H9 (cell line): ENCODE data around the gene EFNB1. TPM values are rescaled to one million over a fixed set of nuclear protein-coding genes. Genes with fewer than 3 reads are reported as not detected.

Source experiments
- DNase-seq: peaks from one replicate; pipeline ENCODE4 v3.0.0-alpha.2; 2017
- H2AFZ ChIP-seq: one replicate; pipeline ENCODE4 v1.6.1; 2013; ENCODE audit warnings: mild to moderate bottlenecking, low read length, control low read depth, moderate library complexity
- H2AK5ac ChIP-seq: 2 replicates; pipeline ENCODE4 v1.6.1; 2013; ENCODE audit warnings: low read length, control low read depth, mixed read lengths; ENCODE audit not compliant: insufficient read length
- H2BK120ac ChIP-seq: one replicate; pipeline ENCODE4 v1.6.1; 2013; ENCODE audit warnings: low read depth, mild to moderate bottlenecking, low read length, control low read depth, inconsistent platforms; ENCODE audit not compliant: poor library complexity, severe bottlenecking
- H2BK12ac ChIP-seq: 2 replicates; pipeline ENCODE4 v1.6.1; 2013; ENCODE audit warnings: low read length, control low read depth, mixed read lengths, low read depth; ENCODE audit not compliant: insufficient read length
- H2BK15ac ChIP-seq: 2 replicates; pipeline ENCODE4 v1.6.1; 2013; ENCODE audit warnings: low read depth, low read length, control low read depth
- H2BK20ac ChIP-seq: one replicate; pipeline ENCODE4 v1.6.1; 2013; ENCODE audit warnings: low read depth, mild to moderate bottlenecking, low read length, control low read depth, inconsistent platforms; ENCODE audit not compliant: poor library complexity, severe bottlenecking
- H2BK5ac ChIP-seq: 2 replicates; pipeline ENCODE4 v1.6.1; 2013; ENCODE audit warnings: low read length, control low read depth, mixed read lengths; ENCODE audit not compliant: insufficient read length
- H3K14ac ChIP-seq: 2 replicates; pipeline ENCODE4 v1.6.1; 2013; ENCODE audit warnings: low read length, control low read depth; ENCODE audit not compliant: insufficient read depth
- H3K18ac ChIP-seq: 2 replicates; pipeline ENCODE4 v1.6.1; 2013; ENCODE audit warnings: low read depth, mild to moderate bottlenecking, mixed read lengths, low read length, control low read depth; ENCODE audit not compliant: insufficient read length
- H3K23ac ChIP-seq: 2 replicates; pipeline ENCODE4 v1.6.1; 2013; ENCODE audit warnings: low read length, control low read depth, mixed read lengths, low read depth; ENCODE audit not compliant: insufficient read length
- H3K23me2 ChIP-seq: 2 replicates; pipeline ENCODE4 v1.6.1; 2013; ENCODE audit warnings: low read depth, mild to moderate bottlenecking, mixed read lengths, low read length, control low read depth; ENCODE audit not compliant: insufficient read length, poor library complexity, severe bottlenecking
- H3K27ac ChIP-seq: 2 replicates; pipeline ENCODE4 v1.5.1; 2013; ENCODE audit warnings: low read length, control low read depth, mixed read lengths, low read depth; ENCODE audit not compliant: insufficient read length
- H3K27me3 ChIP-seq: 2 replicates; pipeline ENCODE4 v1.6.1; 2013; ENCODE audit warnings: low read length, control low read depth, inconsistent platforms; ENCODE audit not compliant: insufficient read depth
- H3K4ac ChIP-seq: 2 replicates; pipeline ENCODE4 v1.6.1; 2013; ENCODE audit warnings: low read depth, mild to moderate bottlenecking, control low read depth, inconsistent platforms, low read length, moderate library complexity
- H3K4me1 ChIP-seq: 2 replicates; pipeline ENCODE4 v1.6.1; 2013; ENCODE audit warnings: low read length, control low read depth, inconsistent platforms; ENCODE audit not compliant: insufficient read depth
- H3K4me2 ChIP-seq: 2 replicates; pipeline ENCODE4 v1.6.1; 2013; ENCODE audit warnings: low read length, control low read depth, mixed read lengths; ENCODE audit not compliant: insufficient read length, insufficient read depth
- H3K56ac ChIP-seq: 2 replicates; pipeline ENCODE4 v1.6.1; 2013; ENCODE audit warnings: low read depth, mild to moderate bottlenecking, mixed read lengths, low read length, control low read depth; ENCODE audit not compliant: insufficient read length
- H3K79me1 ChIP-seq: 2 replicates; pipeline ENCODE4 v1.6.1; 2013; ENCODE audit warnings: low read depth, mild to moderate bottlenecking, moderate library complexity, low read length, control low read depth, inconsistent platforms; ENCODE audit not compliant: insufficient read depth, poor library complexity, severe bottlenecking
- H3K79me2 ChIP-seq: 2 replicates; pipeline ENCODE4 v1.6.1; 2013; ENCODE audit warnings: low read length, control low read depth, inconsistent platforms; ENCODE audit not compliant: insufficient read depth
- H3K9ac ChIP-seq: 2 replicates; pipeline ENCODE4 v1.6.1; 2013; ENCODE audit warnings: low read length, control low read depth, mixed read lengths; ENCODE audit not compliant: insufficient read length; ENCODE audit errors: extremely low read depth
- H3K9me3 ChIP-seq: one replicate; pipeline ENCODE4 v1.6.1; 2013; ENCODE audit warnings: low read depth, low read length, inconsistent platforms; ENCODE audit not compliant: control insufficient read depth
- H3T11ph ChIP-seq: one replicate; pipeline ENCODE4 v1.6.1; 2013; ENCODE audit warnings: mild to moderate bottlenecking, low read length, control low read depth, inconsistent platforms
- H4K20me1 ChIP-seq: one replicate; pipeline ENCODE4 v1.6.1; 2013; ENCODE audit not compliant: control insufficient read depth, insufficient read length, insufficient read depth
- H4K5ac ChIP-seq: 2 replicates; pipeline ENCODE4 v1.6.1; 2013; ENCODE audit warnings: low read depth, mild to moderate bottlenecking, mixed read lengths, low read length, control low read depth; ENCODE audit not compliant: insufficient read length
- H4K8ac ChIP-seq: replicated peaks from 2 replicates; pipeline ENCODE4 v1.6.1; 2013; ENCODE audit warnings: low read length, control low read depth, mixed read lengths, low read depth; ENCODE audit not compliant: insufficient read length
- H4K91ac ChIP-seq: 2 replicates; pipeline ENCODE4 v1.6.1; 2013; ENCODE audit warnings: low read depth, mild to moderate bottlenecking, moderate library complexity, mixed read lengths, low read length, control low read depth; ENCODE audit not compliant: insufficient read length
- H3K27ac Mint-ChIP-seq, 3 experiments: 2 replicates in 2 of 3; 3 replicates in 1 of 3; pipeline ENCODE4 v1.8.0; 2020 to 2021; ENCODE audit warnings: mixed read lengths in 3 of 3, mild to moderate bottlenecking in 1 of 3, moderate library complexity in 1 of 3
- H3K27me3 Mint-ChIP-seq: 2 replicates; pipeline ENCODE4 v1.8.0; 2021; ENCODE audit warnings: low read depth, mild to moderate bottlenecking, moderate library complexity, mixed read lengths
- H3K36me3 Mint-ChIP-seq, 3 experiments: 2 replicates in 2 of 3; 3 replicates in 1 of 3; pipeline ENCODE4 v1.8.0; 2020 to 2021; ENCODE audit warnings: low read depth in 3 of 3, mixed read lengths in 3 of 3; ENCODE audit not compliant: insufficient read depth in 1 of 3
- H3K4me1 Mint-ChIP-seq, 2 experiments: 2 replicates each; pipeline ENCODE4 v1.8.0; 2020; ENCODE audit warnings: mixed read lengths in 2 of 2
- H3K4me3 Mint-ChIP-seq, 2 experiments: 2 replicates in 1 of 2; 3 replicates in 1 of 2; pipeline ENCODE4 v1.8.0; 2020 to 2021; ENCODE audit warnings: mild to moderate bottlenecking in 2 of 2, mixed read lengths in 2 of 2, moderate library complexity in 1 of 2
- H3K9me3 Mint-ChIP-seq, 2 experiments: 2 replicates in 1 of 2; 3 replicates in 1 of 2; pipeline ENCODE4 v1.8.0; 2020; ENCODE audit warnings: mild to moderate bottlenecking in 2 of 2, mixed read lengths in 2 of 2, moderate library complexity in 1 of 2
- WGBS: extraction: QIAGEN DNeasy Blood & Tissue Kit; methylation state at CpG from one replicate; pipeline ENCODE4 v1.1.7; 2013; ENCODE audit warnings: missing lambda C conversion rate, low lambda C conversion rate, mixed read lengths; ENCODE audit not compliant: insufficient read length; ENCODE audit errors: extremely low coverage; 5-methylcytosine and 5-hydroxymethylcytosine counted together
- total RNA-seq: library from RNA; stranded (reverse); gene quantifications from 2 replicates; pipeline ENCODE4 v1.2.1, GENCODE V29; 2021
- TF ChIP-seq, protein P1 (sequence below): fragments of 200-600 bp; sonication (generic); conservative IDR thresholded peaks from 3 replicates; pipeline ENCODE4 v1.8.0; 2021; ENCODE audit warnings: antibody characterized with exemption, mild to moderate bottlenecking

Gene EFNB1
- total RNA-seq, 1 experiment from 2014 or later = 3.1 TPM

DNA sequence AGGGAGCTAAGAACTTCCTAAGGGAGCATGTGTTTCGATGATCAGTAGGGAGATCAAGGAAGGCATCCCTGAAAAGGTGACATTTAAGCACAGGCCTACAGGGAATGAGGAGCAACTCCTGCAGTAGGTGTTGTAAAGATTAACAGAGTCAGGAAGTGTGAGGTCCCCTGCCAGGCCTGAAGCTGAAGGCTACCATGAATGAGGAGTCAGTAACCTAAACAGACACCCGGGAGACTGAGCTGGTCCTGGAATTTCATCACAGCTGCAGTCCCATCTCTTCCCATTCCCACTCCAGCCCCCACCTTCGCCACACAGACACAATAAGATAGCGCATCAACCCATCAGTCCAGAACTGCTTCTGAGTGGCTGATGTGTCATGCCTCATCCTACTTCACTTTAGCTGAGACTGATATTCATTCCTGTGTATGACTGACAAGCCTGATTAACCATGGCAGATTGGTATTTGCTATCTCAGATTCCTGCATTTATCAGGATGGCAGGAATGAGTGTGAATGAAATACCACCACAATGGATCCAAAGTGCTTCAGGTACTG lies 27.0 kb upstream of the EFNB1 start:
- Mint-ChIP-seq H3K27ac (no peak overlapping the region), H3K36me3 (peaks cover 14 to 28% (median 22%) of the 10 kb centered on the region in 3 experiments), H3K4me3 (no peak overlapping the region), H3K4me1 (no peaks in the 10 kb centered on the region), H3K27me3 (peaks cover 20% of the 10 kb centered on the region), H3K9me3 (peaks cover 82 to 83% of the 10 kb centered on the region in 2 experiments)
- TF ChIP-seq, protein P1, sequence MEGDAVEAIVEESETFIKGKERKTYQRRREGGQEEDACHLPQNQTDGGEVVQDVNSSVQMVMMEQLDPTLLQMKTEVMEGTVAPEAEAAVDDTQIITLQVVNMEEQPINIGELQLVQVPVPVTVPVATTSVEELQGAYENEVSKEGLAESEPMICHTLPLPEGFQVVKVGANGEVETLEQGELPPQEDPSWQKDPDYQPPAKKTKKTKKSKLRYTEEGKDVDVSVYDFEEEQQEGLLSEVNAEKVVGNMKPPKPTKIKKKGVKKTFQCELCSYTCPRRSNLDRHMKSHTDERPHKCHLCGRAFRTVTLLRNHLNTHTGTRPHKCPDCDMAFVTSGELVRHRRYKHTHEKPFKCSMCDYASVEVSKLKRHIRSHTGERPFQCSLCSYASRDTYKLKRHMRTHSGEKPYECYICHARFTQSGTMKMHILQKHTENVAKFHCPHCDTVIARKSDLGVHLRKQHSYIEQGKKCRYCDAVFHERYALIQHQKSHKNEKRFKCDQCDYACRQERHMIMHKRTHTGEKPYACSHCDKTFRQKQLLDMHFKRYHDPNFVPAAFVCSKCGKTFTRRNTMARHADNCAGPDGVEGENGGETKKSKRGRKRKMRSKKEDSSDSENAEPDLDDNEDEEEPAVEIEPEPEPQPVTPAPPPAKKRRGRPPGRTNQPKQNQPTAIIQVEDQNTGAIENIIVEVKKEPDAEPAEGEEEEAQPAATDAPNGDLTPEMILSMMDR = no peak
- Histone ChIP-seq H3K4ac (no peak overlapping the region), H3K56ac (no peak overlapping the region), H3K9ac (no peak overlapping the region), H3K23ac (no peak overlapping the region), H2BK20ac (no peak overlapping the region), H4K91ac (no peak overlapping the region), H3K79me1 (no peaks in the 10 kb centered on the region), H2AFZ (no peak overlapping the region), H2BK120ac (no peak overlapping the region), H3K14ac (no peak overlapping the region), H2BK12ac (no peak overlapping the region), H3K4me1 (no peaks in the 10 kb centered on the region), H2BK5ac (no peak overlapping the region), H3K9me3 (peaks cover 62% of the 10 kb centered on the region), H3K27ac (no peak overlapping the region), H2AK5ac (no peak overlapping the region), H3K27me3 (no peaks in the 10 kb centered on the region), H2BK15ac (no peak overlapping the region), H3K18ac (no peak overlapping the region), H3T11ph (no peak overlapping the region), H3K4me2 (no peak overlapping the region), H3K23me2 (no peaks in the 10 kb centered on the region), H3K79me2 (no peaks in the 10 kb centered on the region), H4K5ac (no peak overlapping the region), H4K20me1 (no peaks in the 10 kb centered on the region), H4K8ac (no peak overlapping the region)
- DNase-seq = no peak
- no CpG with 5 or more reads among the region's 4 CpGs for WGBS
